IPS-15b (cell line): ENCODE data around the gene HSPA6.
"Not testable (repeated sequence)": the region's sequence is repeated elsewhere in the genome, so short reads cannot be mapped to it uniquely, and the experiment has no call there.

Experiments used
- H3K27me3 ChIP-seq: one replicate; pipeline ENCODE4 v1.6.1; 2013; ENCODE audit warnings: low read length; ENCODE audit not compliant: control insufficient read depth, insufficient read depth
- H3K36me3 ChIP-seq: one replicate; pipeline ENCODE4 v1.6.1; 2013; ENCODE audit warnings: low read length; ENCODE audit not compliant: control insufficient read depth, insufficient read depth
- H3K4me1 ChIP-seq: one replicate; pipeline ENCODE4 v1.6.1; 2013; ENCODE audit warnings: mild to moderate bottlenecking, low read length; ENCODE audit not compliant: control insufficient read depth, insufficient read depth
- H3K4me3 ChIP-seq: one replicate; pipeline ENCODE4 v1.5.1; 2013; ENCODE audit warnings: low read depth, low read length
- H3K9ac ChIP-seq: one replicate; pipeline ENCODE4 v1.6.1; 2013; ENCODE audit warnings: low read depth, mild to moderate bottlenecking, low read length
- H3K9me3 ChIP-seq: one replicate; pipeline ENCODE4 v1.6.1; 2013; ENCODE audit warnings: mild to moderate bottlenecking, low read length; ENCODE audit not compliant: control insufficient read depth, insufficient read depth

The HSPA6 gene

GRCh38 chr1:161523817-161524741, at the start of gene HSPA6:
Gene HSPA6, plus strand, starts transcription at chr1:161524540. Its CDS starts 119 bp downstream, at chr1:161524659.
- H3K9me3 ChIP-seq, H3K9ac ChIP-seq, H3K36me3 ChIP-seq, H3K4me1 ChIP-seq: not testable (repeated sequence)
- peaks cover 36% of the 10 kb centered on the region for H3K27me3 ChIP-seq
- peak within 1 kb of the TSS; percentile 77 for H3K4me3 ChIP-seq

- H3K4me3 ChIP-seq, H3K9ac ChIP-seq: not testable (repeated sequence)
- peaks cover 45% of the 10 kb centered on the region for H3K27me3 ChIP-seq
Measured at GRCh38 chr1:161477711-161478110, 46.6 kb upstream of the HSPA6 start.

DNA sequence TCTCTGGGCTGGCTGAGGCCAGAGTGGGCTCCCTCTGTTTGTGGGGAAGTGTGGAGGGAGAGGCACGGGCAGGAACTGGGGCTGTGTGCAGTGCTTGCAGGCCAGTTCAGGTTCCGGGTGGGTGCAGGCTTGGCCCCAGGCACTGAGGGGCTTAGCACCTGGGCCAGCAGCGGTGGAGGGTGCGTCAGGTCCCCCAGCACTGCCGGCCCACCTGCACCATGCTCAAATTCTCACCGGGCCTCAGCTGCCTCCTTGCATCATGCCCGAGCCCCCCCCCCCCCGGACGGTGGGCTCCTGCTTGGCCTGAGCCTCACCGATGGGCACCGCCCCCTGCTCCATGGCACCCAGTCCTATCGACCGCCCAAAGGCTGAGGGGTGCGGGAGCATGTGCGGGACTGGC, 45.4 kb upstream of the HSPA6 start:
- H3K27me3 ChIP-seq: peaks cover 36% of the 10 kb centered on the region
- H3K36me3 ChIP-seq: no peaks in the 10 kb centered on the region
- H3K9ac ChIP-seq: no peak overlapping the region
- H3K9me3 ChIP-seq: no peaks in the 10 kb centered on the region
- no peak overlapping the region for H3K4me3 ChIP-seq
- H3K4me1 ChIP-seq: no peaks in the 10 kb centered on the region

More at GRCh38 chr1:161477711-161478110, 46.6 kb upstream of the HSPA6 start:
- H3K36me3 ChIP-seq, H3K4me1 ChIP-seq, H3K9me3 ChIP-seq: not testable (repeated sequence)

GRCh38 chr1:161480381-161481035, 43.8 kb upstream of the HSPA6 start:
- peaks cover 28% of the 10 kb centered on the region for H3K27me3 ChIP-seq

DNA sequence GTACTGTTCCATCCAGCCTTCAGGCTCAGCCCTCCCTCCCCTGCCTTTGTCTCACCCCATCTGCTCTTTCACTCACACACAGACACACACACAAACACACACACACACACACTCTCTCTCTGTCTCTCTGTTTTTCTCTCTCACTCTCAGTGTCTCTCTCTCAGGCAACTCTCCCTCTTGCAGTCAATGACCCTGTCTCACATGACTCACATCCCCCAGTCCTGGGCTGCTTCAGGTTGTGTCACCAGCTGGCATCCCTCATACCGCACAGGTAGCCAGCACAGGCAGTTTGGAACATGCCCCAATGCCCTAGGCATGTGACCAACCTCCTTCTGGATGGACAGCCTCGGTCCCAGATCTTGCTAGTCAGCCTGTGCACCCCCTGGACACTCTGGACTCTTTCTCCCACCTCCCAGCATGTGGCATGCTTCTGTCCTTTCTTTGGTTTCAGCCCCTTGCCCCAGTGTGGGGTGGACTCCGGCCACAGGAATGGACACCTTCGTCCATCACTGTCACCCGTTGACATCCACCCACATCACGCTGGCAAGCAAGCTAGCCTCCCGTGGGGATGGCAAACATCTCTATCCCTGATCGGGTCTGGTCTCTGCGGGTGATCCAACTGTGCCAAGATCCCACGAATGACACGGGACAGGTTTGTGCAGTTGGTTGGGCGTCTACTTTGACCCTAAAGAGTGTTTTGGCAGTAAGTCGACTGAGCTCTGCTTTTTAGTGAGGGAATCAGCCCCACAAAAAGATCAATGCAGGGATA, 42.5 kb upstream of the HSPA6 start:
- peaks cover 28% of the 10 kb centered on the region for H3K27me3 ChIP-seq

More at GRCh38 chr1:161480381-161481035, 43.8 kb upstream of the HSPA6 start:
- Histone ChIP-seq H3K9ac (no peak overlapping the region), H3K4me1 (no peaks in the 10 kb centered on the region), H3K9me3 (no peaks in the 10 kb centered on the region), H3K4me3 (no peak overlapping the region), H3K36me3 (no peaks in the 10 kb centered on the region)

DNA sequence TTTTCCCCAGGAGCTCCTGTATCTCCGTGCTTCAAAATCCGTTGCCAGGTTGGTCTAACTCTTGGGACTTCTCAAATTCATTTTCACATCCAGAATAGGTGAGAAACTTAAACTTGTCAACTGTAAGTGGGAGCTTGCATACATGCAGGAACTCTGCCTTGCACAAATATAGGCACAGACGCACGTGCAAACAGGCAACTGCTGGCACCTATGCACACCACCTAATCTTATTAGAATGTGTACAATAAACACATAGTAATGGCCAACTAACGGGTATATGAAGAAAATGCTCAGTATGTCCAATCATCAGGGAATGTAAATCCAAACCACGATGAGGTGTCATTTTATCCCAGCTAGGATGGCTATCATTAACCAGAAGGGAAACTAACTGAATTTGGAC, 41.7 kb upstream of the HSPA6 start:
- H3K4me1 ChIP-seq: no peaks in the 10 kb centered on the region
- H3K9ac ChIP-seq: no peak overlapping the region
- H3K36me3 ChIP-seq: no peaks in the 10 kb centered on the region
- peaks cover 28% of the 10 kb centered on the region for H3K27me3 ChIP-seq
- no peaks in the 10 kb centered on the region for H3K9me3 ChIP-seq
- no peak overlapping the region for H3K4me3 ChIP-seq

More for the DNA sequence above, 42.5 kb upstream of the HSPA6 start:
- no peak overlapping the region for H3K4me3 ChIP-seq
- no peaks in the 10 kb centered on the region for H3K4me1 ChIP-seq
- H3K9me3 ChIP-seq: no peaks in the 10 kb centered on the region
- H3K36me3 ChIP-seq: no peaks in the 10 kb centered on the region
- H3K9ac ChIP-seq: no peak overlapping the region

DNA sequence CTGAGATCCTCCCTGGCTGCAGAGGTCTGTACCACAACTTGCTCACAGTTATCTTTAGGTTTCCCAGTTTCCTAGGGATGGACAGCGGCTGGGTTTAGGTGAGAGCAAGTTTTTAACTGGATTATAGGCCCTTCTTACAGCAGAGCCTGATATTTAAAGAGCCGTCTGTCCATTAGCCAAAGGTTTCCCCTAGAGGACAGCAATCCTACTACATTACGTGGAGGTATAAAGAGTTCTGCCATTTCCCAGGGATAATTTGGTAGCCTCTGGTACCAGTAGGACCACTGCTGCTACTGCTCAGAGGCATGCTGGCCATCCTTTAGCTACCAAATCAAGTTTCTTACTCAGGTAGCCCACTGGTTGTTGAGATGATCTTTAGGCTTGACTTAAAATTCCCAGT, 41.0 kb upstream of the HSPA6 start:
- H3K9me3 ChIP-seq: no peaks in the 10 kb centered on the region
- no peaks in the 10 kb centered on the region for H3K4me1 ChIP-seq
- H3K27me3 ChIP-seq: peaks cover 28% of the 10 kb centered on the region
- H3K36me3 ChIP-seq: no peaks in the 10 kb centered on the region
- H3K9ac ChIP-seq: no peak overlapping the region
- no peak overlapping the region for H3K4me3 ChIP-seq

DNA sequence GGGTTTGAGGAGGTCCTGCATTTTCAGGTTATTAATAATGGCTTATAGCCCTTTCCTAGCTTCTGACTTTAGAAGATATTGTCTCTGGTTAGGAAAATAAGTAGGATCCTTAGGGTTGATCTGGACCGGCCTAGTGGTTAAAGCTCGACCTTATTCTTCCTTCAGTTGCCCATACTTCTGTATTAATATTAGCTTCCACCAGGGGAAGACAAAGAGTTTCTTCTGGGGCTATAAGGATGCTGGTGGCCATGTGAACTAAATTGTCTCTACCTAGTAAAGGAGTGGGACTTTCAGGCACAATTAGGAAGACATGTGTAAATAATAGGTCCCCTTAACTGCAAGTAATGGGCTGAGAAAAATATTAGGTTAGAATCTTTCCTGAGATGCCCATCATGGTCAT, 39.7 kb upstream of the HSPA6 start:
- H3K4me3 ChIP-seq: no peak overlapping the region
- peaks cover 25% of the 10 kb centered on the region for H3K27me3 ChIP-seq
- no peaks in the 10 kb centered on the region for H3K36me3 ChIP-seq
- H3K4me1 ChIP-seq: no peaks in the 10 kb centered on the region
- H3K9me3 ChIP-seq: no peaks in the 10 kb centered on the region
- no peak overlapping the region for H3K9ac ChIP-seq

- H3K27me3 ChIP-seq: peaks cover 19% of the 10 kb centered on the region
- H3K36me3 ChIP-seq: no peaks in the 10 kb centered on the region
- no peaks in the 10 kb centered on the region for H3K9me3 ChIP-seq
- H3K4me3 ChIP-seq: no peak overlapping the region
- no peak overlapping the region for H3K9ac ChIP-seq
- H3K4me1 ChIP-seq: no peaks in the 10 kb centered on the region
Measured at GRCh38 chr1:161486806-161487741, 37.3 kb upstream of the HSPA6 start.

- H3K4me1 ChIP-seq: no peaks in the 10 kb centered on the region
- no peaks in the 10 kb centered on the region for H3K36me3 ChIP-seq
- H3K9ac ChIP-seq: no peak overlapping the region
- no peak overlapping the region for H3K4me3 ChIP-seq
- no peaks in the 10 kb centered on the region for H3K9me3 ChIP-seq
- peaks cover 9% of the 10 kb centered on the region for H3K27me3 ChIP-seq
Measured at GRCh38 chr1:161491472-161491871, 32.9 kb upstream of the HSPA6 start.

DNA sequence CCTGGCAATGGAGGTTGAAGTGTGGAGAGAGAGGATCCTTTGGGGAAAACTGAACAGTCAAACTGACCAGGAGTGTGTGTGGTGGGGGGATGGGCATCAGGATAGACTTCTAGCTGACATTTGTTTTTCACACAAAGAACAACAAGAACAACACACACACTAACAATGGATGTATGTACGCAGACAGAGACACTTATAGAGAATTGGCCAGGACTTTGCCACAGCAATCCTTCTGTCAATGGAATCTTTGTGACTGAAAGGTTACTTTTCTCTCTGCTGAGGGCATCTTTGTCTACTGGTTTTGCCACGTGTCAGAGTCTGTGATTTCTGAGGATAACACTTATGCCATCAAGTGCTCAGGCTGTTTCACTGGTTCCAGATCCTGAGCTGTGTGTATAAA, 31.5 kb upstream of the HSPA6 start:
- Histone ChIP-seq H3K4me3 (no peak overlapping the region), H3K27me3 (peaks cover 9% of the 10 kb centered on the region), H3K9me3 (no peaks in the 10 kb centered on the region), H3K9ac (no peak overlapping the region), H3K4me1 (no peaks in the 10 kb centered on the region), H3K36me3 (no peaks in the 10 kb centered on the region)
